Right lobe of liver (tissue), 6 donors: ENCODE measurements around the gene CBS. TPM values are rescaled to one million over a fixed set of nuclear protein-coding genes. Genes with fewer than 3 reads are reported as not detected.
A peak's percentile ranks its signal among the peaks of the same experiment; 100 is the strongest.
"Not testable (repeated sequence)": the region's sequence is repeated elsewhere in the genome, so short reads cannot be mapped to it uniquely, and the experiment has no call there.

Experiments
- ATAC-seq, 4 donors: fragments of 200-7000 bp; cut with Tn5 transposase; one replicate each; pipeline ENCODE4 v1.9.1; 2020; ENCODE audit warnings: mild to moderate bottlenecking in 4 of 4, moderate library complexity in 4 of 4
- DNase-seq, 3 donors: peaks; one replicate each; pipeline ENCODE4 v3.0.0-alpha.2; 2020
- H3K27ac ChIP-seq, 3 donors: fragments of 200-600 bp; one replicate each; pipeline ENCODE4 v1.8.0; 2022
- H3K27me3 ChIP-seq, 2 donors: fragments of 200-600 bp; one replicate each; pipeline ENCODE4 v1.8.0; 2022
- H3K36me3 ChIP-seq, 4 donors: fragments of 200-600 bp; sonication (generic) in 1 of 4; one replicate each; pipeline versions ENCODE4 v1.5.1 to v1.8.0; 2017 to 2022; ENCODE audit warnings: control low read depth in 1 of 4
- H3K4me1 ChIP-seq, 4 donors: fragments of 200-600 bp; sonication (generic) in 1 of 4; one replicate each; pipeline versions ENCODE4 v1.5.1 to v1.8.0; 2017 to 2022; ENCODE audit warnings: control low read depth in 1 of 4
- H3K4me3 ChIP-seq, 3 donors: fragments of 200-600 bp; one replicate each; pipeline ENCODE4 v1.8.0; 2022
- H3K9me3 ChIP-seq, 4 donors: fragments of 200-600 bp; sonication (generic) in 1 of 4; one replicate each; pipeline versions ENCODE4 v1.5.1 to v1.8.0; 2017 to 2022; ENCODE audit warnings: control low read depth in 1 of 4
- CTCF ChIP-seq, 4 donors: fragments of 200-600 bp in 3 of 4; fragments of 450-650 bp in 1 of 4; IDR thresholded peaks; one replicate each; pipeline versions ENCODE4 v1.5.1 to v1.8.0; 2016 to 2022; ENCODE audit warnings: antibody characterized with exemption in 4 of 4, mild to moderate bottlenecking in 2 of 4
- POLR2A ChIP-seq: fragments of 450-650 bp; IDR thresholded peaks from one replicate; pipeline ENCODE4 v1.6.1; 2017; ENCODE audit warnings: antibody characterized with exemption, mild to moderate bottlenecking
- WGBS: methylation state at CpG from one replicate; pipeline ENCODE4 v1.1.6; 2018; ENCODE audit warnings: low coverage, low lambda C conversion rate; ENCODE audit not compliant: insufficient coverage; ENCODE audit errors: missing lambda C conversion rate; 5-methylcytosine and 5-hydroxymethylcytosine counted together
- intact Hi-C, 2 donors: fragments of 100-400 bp; cut with DNase I; formaldehyde crosslinking; loops; one replicate each; pipeline versions ENCODE4 v1.11.2 to v1.14.1; 2022
- total RNA-seq, 6 experiments: library from RNA; depleted of rRNA in 2 of 6; stranded (reverse); fragments of >200 nt in 2 of 6; fragmentation: NEBNext Ultra II Directional in 3 of 6; extraction: Animal tissue kit (Norgen Biotek cat#: 25700) in 3 of 6; gene quantifications; one replicate each; pipeline versions ENCODE4 v1.1.0 to v1.2.4, GENCODE V29; 2016 to 2023
- donor health status: DM: no; HTN: yes; CAD: no.
- donor health status: DM: no; HTN: no; CAD: no.
- donor health status: DM: no; HTN: no; CAD: no.
- donor health status: DM: no; HTN: yes; CAD: no.
- donor health status: DM: no; HTN: yes; CAD: no.

Gene CBS
- total RNA-seq, 6 experiments from 2014 or later: 63.5 to 355 (median 222) TPM

DNA sequence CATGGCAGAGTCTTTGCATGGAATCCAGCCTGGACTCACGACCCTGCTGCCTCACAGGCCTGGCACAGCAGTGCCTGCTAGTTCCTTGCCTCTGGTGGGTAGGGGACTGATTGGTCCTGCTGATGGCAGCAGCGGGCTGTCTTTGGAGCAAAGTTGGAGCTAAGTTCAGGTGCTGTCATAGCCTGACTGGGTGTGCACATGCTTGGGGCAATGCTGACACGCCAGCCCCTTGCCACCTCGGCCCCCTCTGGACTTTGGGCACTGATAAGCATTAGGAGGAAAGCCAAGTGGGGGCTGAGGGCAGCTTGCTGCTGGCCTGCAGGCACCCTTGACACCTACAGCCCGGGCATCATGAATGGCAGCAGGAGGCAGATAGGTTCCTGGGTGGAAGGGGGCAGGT is 33.5 kb downstream of the CBS start:
- H3K36me3 ChIP-seq, DNase-seq, H3K27me3 ChIP-seq, H3K27ac ChIP-seq, H3K4me1 ChIP-seq, H3K9me3 ChIP-seq, H3K4me3 ChIP-seq, intact Hi-C loops: not testable (repeated sequence)
- WGBS: no CpG with 5 or more reads among the region's 5 CpGs
- peak in 2 of 4 donors; percentile 9 to 16 for TF ChIP-seq CTCF (IDR thresholded peaks at IDR 0.05)
- peak; percentile 22 to 54 (median 44) for ATAC-seq

- intact Hi-C loops, H3K36me3 ChIP-seq, H3K27me3 ChIP-seq, H3K27ac ChIP-seq, H3K9me3 ChIP-seq, H3K4me1 ChIP-seq, H3K4me3 ChIP-seq: not testable (repeated sequence)
- DNase-seq: peak; percentile 58 to 73 (median 69)
- ATAC-seq: peak; percentile 60 to 77 (median 66)
- no CpG with 5 or more reads among the region's 10 CpGs for WGBS
Observed at GRCh38 chr21:43038659-43039044, 37.0 kb downstream of the CBS start.

DNA sequence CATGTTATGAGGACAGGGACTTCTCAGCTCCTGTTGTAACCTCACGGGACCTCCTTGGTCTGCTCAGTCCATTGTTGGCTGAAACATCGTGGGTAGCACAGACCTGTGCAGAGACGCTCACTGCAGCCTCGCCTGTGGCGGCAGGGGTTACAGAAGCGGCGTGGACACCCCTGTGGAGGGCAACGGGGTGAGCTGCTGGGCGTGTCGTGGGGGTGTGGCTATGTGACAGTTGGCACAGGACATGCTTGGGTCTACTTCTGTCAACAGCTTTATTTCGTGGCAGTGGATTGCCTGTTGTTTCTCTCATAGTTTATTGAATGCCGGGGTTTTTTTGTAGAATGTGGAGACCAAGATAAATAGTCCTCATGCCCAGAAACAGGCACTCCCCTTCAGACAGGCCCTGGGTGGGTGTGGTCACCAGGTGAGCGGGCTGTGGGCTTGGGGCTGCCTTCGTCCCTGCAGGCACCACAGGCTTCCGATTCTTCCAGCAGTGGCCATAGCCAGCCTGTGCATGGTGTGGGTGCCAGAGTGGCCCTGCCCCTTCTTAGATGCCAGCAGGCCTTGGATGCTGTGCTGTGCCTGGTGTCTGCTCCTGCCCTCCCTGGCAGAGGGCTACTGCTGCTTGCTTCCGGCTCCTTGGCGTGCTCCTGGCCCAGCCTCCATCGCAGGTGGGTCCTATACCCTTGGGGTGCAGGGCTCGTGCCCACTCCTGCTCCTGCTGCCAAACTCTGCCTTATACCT is 37.5 kb downstream of the CBS start:
- H3K4me1 ChIP-seq, H3K27ac ChIP-seq, H3K36me3 ChIP-seq, H3K4me3 ChIP-seq, DNase-seq, H3K9me3 ChIP-seq, intact Hi-C loops, H3K27me3 ChIP-seq: not testable (repeated sequence)
- WGBS: no CpG with 5 or more reads among the region's 19 CpGs
- peak; percentile 28 to 59 (median 40) for ATAC-seq

DNA sequence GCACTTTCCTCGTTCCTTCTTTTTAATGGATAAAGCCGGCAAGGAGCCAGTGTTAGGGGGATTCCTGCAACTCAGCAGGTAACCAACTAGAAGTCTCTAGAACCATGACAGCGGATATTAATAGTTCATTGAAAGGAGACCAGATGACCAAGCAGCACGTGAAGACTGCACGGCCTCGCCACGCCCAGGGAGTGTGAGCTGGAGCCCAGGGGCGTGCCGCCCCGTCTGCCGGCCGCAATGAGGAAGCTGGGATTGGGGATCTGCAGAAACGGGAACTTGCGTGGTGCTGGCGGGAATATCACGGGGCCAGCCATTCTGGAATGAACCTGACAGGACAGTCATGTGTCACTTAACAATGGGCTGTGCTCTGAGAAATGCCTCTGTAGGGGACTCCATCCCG is 38.7 kb downstream of the CBS start:
- H3K27ac ChIP-seq, intact Hi-C loops, H3K9me3 ChIP-seq, H3K27me3 ChIP-seq, H3K36me3 ChIP-seq, H3K4me1 ChIP-seq, DNase-seq, H3K4me3 ChIP-seq: not testable (repeated sequence)
- no CpG with 5 or more reads among the region's 17 CpGs for WGBS
- peak in 3 of 4 donors; percentile 18 to 45 (median 37) for ATAC-seq

- 63% methylated on average over 4 of the region's 5 CpGs for WGBS
- DNase-seq (no peak), ATAC-seq (no peak)
- Histone ChIP-seq H3K9me3 (no peaks in the 10 kb centered on the region), H3K4me1 (no peaks in the 10 kb centered on the region), H3K4me3 (no peak overlapping the region), H3K36me3 (peaks cover 0 to 15% (median 9%) of the 10 kb centered on the region in 4 donors), H3K27ac (no peak overlapping the region), H3K27me3 (no peaks in the 10 kb centered on the region)
- no peak for TF ChIP-seq CTCF (IDR thresholded peaks at IDR 0.05)
- no peak for TF ChIP-seq POLR2A
- intact Hi-C loops: no loop called here
Observed at GRCh38 chr21:43034826-43035225, 40.8 kb downstream of the CBS start.

DNA sequence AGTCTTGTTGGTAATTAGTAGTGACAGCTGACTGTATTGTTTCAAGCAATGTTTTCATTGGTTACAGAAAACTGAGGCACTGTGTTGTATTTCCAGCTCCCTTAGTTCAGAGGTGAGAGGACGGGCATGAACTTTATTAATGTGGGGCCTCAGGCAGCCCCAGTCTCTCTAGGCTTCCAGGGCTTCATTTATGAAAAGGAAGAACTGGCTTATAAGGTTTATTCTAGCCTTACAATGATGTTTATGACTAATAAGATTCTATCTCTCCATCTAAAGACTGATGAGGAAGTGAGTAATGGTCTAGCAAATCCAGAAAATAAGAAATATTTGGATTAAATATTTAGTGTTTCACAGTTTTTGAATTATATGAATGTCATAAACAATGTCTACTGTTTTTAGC is 41.5 kb downstream of the CBS start:
- Histone ChIP-seq H3K27ac (no peak overlapping the region), H3K4me1 (no peaks in the 10 kb centered on the region), H3K9me3 (no peaks in the 10 kb centered on the region), H3K27me3 (no peaks in the 10 kb centered on the region), H3K4me3 (no peak overlapping the region), H3K36me3 (peaks cover 0 to 20% (median 11%) of the 10 kb centered on the region in 4 donors)
- WGBS: 100% methylated on average over 1 of the region's 1 CpG
- ATAC-seq (no peak), DNase-seq (no peak)
- TF ChIP-seq CTCF (IDR thresholded peaks at IDR 0.05): no peak
- intact Hi-C loops: no loop called here
